Epidermal melanocyte (primary cell): ENCODE results near the gene RPL19.

ENCODE experiments used
- DNase-seq: peaks from one replicate; pipeline ENCODE4 v3.0.0; 2011; ENCODE audit warnings: low spot score; ENCODE audit not compliant: insufficient read length

Gene RPL19

DNA sequence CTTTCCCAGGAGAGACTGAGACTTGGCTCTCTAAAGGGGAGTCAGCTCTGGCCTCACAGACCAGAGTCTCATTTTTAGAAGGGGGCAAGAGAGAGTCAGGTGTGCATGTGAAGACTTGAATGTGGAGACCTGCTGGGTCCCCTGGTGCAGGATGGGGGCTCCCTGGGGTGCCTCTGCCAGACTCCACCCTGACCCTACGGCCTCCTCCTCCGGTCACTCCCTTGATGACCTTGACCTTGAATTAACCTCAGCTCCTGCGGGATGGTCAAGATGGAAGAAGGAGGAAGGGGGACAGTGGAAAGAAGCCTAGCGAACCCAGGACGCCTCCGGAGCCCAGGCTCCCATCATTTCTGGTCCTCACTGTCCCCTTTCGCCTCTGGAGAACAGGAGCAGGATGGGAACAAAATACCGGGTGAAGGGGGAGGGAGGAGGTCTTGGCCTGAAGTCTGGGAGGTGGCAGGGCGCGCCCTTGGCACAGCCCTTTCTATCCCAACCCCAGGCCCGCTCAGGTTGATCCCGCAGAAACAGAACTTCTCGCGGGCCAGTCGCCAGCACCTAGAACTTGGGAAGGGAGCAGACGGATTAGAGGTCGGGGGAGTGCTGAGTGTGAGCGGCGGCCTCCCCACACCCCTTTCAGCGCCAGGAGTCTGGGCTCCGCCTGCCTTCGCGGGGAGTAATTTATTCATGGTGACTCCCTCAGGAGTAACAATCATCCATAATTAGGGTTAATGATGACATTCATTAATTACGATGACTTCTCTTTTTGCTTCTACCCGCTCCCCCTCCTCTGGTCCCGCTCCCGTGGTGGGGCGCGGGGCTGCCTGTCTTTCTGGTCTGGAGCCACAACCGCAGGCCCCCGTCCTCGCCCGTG, 24.1 kb downstream of the RPL19 start:
- no peak for DNase-seq

DNA sequence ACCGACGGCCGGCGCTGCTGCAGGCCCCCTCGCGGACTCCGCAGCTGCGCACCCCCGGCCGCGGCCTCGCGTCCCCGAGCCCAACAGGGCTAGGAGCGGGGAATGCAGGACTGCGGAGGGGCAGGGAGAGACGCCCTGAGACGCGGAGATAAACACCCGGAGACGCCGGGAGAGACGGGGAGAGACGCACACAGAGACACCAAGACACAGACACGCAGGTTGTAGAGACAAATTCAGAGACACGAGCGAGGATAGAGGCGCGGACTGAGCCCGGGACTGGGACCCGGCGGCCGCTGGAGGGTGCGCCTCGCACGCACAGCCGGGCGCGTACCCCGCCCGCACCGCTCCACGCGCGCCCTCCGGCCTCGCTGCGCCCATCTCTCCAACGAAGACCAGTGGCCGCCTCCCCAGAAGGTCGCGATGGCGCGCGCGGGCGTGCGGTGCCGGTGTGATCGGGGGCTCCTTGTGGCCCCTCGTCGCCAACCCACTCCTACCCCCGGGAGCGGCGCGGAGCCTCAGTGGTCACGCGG, 24.8 kb downstream of the RPL19 start:
- no peak for DNase-seq

DNA sequence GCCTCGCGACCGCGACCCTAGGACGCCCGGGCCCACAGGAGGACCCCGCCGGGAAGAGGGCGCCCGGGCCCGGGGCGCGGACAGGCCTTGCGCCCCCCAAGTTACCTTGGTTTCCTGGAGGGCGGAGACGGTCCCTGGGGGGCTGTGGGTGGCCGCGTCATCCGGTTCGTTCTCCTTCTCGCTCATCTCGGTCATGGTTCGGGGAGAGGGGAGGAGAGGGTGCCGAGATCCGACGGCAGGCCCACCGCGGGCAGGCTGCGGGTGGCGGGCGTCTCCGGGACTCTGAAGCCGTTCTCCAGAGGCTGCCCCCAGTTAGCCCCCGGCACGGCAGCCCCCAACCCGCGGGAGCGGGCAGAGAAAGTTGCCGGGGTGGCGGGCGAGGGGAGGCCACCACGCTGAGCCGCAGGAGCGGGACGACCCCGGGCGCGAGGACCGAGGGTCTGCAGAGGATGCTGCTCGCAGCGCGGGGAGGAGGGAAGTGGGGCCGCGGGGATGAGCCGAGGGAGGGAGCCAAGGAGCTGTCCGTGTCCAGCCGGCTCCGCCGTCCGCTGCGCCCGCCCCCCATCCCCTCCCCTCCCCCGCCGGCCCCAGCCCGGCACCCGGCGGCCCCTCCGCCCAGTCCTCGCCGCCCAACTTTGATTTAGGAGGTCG, 25.4 kb downstream of the RPL19 start, which contains the start of gene STAC2:
Gene STAC2, minus strand, starts transcription at position 638 of the 651 bp plus-strand sequence. Its CDS starts 443 bp downstream, at position 195.
- no peak for DNase-seq

DNA sequence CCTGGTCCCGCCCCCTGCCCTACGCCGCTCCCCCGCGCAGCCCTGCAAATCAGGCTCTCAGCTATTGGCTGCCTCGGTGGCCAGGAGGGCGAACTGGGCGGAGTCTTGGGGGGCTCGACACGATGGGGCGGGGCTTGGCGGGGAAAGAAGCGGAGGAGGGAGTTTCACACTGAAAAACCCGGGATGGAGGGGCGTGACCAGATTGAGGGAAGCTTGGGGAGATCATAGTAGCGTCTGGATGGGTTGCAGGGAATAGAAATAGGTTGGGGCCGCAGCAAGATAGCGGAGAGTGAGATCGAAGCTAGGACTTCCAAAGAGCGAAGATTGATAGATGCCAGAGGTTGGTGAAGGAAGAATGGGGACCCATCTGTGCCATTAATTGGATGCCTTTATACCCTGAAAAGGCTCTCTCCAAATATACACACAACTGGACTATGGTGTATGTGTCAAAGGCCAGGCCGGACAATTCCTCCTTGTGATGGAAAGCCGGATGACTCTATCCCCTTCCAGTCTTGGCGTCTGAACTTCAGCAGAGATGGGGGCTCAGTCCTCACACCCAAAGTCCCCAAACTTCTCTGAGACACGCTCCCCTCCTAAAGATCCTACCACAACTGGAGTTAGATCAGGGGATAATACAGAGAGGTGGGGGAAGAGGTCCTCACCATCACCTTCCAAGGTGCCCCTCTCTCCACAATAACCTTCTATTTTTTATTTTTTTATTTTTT, 26.0 kb downstream of the RPL19 start:
- DNase-seq, result peak; percentile 89

DNA sequence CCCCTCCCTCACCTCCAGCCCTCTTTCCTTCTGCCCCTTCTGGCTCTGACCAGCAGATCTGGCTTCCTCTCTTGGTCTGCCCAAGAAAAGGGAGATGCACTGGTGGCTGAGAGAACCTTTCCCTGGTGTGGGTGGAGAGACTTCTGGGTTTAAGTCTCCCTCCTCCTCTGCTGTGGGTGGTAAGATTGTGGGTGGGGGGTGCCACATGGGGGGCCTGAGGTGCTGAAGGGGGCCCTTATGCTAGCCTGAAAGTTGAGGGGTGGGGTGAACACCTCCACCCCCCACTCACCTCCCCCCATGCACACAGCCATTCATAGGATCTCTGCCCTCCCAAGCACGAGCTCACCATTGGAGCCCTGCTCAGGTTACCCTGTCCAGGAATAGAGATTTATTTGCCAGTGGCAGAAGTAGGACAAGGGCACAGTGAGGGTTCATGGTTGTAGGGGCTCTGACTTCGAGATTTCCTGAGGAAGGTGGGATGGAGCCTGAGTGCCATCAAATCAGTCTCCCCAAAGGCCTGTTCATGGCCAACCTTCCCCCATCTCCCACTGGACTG, 27.4 kb downstream of the RPL19 start:
- DNase-seq, result no peak

DNA sequence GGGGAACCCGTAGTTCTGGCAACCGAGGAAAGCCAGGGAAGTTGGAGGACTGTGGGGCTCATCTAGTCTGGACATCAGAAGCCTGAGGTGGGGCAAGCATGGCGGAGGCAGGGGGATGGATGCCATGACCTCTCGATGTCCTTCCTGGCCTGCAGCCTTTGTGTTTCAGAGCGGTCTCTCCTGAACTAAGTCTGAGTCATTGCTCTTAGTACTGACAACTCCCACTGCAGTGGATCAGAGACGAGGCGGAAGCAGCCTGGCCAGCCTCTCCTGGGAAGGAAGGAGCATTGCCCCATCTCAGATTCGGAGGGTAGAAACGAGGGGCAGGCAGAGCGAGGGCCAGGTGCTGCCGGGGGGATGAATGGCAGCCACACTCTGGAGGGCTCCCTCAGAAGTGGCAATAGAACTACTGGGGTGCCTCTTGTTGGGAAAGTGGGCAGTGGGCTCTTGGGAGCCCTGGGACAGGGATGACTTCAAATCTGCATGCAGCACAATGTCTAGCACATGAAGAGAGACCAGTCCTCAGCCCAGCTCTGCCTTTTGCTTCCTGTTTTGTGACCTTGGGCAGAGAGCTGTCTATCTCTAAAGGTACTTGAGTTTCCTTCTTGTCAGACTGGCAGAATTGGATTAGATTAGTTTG, 29.3 kb downstream of the RPL19 start:
- DNase-seq, result no peak

DNA sequence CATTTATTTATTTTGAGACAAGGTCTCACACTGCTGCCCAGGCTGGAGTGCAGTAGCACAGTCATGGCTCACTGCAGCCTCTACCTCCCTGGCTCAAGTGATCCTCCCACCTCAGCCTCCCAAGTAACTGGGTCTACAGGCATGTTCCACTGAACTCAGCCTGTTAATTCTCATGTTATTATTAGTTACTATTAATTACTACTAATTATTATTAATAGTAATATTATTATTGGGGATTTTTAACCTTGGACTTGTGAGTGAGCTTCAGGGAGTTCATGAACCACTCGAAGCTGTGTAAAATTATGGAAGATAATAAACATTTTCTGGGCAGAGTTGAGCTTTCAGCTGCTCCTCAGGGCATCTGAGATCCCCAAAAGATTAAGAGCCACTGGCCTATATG, 30.3 kb downstream of the RPL19 start:
- DNase-seq, result no peak

DNA sequence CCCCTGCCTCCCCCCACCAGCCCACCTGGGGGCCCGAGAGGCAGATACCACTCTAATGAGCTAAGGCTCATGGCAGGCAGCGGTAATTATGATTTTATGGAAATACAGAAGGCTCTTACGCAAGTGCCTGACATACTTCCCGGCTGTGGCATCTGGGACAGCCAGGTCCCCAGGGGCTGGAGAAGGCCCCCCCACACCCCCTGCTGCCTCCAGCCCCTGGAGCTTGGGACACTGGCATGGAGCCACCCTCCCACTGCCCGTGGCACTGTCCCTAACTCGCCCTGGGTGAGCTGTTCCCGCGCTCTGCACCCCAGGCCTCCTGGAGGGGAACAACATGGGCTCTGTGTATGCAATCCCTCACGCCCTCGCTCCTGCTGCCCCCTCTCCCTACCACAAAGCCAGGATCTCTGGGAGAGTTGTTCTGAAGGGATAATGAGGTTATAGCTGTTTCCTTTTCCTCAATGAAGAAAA, 31.0 kb downstream of the RPL19 start:
- no peak for DNase-seq

DNA sequence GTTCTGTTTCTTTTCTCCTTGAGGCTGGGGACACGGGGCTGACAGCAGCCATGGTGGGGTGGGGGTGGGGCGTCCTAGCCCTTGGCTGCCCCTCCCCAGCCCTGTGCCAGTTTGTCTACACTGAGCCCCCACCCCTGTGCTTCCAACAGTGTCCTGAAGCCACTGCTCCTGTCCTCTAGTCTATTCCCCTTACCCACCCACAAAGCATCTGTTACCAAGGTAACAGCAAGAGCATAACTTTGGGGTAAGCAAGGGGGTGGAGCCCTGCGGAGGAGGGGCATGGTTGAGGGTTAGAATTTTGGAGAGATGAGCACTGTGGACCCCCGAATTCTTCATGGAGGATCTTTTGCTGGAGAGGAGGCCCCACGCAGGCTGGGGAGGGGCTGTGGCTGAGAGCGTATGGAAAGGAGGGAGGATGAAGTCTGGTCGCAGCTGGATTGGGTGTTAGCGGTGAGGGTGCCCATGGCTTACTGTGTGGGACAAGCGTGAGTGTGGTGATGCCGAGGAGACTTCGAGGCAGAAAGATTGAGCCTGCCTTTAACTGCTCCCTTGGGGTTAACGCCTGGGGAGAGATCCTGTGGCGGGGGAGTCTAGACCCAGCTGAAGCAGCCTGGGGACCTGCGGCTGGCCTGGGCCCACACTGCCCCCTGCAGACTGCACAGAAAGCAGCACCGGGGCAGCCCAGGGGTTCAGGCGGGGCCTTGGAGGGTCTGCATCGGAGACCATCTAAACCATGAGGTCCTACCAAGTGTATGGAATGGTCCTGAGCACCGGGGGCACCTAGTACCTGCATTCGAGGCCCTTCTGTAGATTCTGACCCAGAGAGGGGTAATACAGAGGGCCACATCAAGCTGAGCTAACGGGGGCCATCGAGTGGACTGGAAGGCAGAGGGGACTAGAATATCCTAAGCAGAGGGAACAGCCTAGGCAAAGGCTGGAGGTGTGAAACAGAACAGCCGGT, 31.8 kb downstream of the RPL19 start:
- DNase-seq, result peak; percentile 76

DNA sequence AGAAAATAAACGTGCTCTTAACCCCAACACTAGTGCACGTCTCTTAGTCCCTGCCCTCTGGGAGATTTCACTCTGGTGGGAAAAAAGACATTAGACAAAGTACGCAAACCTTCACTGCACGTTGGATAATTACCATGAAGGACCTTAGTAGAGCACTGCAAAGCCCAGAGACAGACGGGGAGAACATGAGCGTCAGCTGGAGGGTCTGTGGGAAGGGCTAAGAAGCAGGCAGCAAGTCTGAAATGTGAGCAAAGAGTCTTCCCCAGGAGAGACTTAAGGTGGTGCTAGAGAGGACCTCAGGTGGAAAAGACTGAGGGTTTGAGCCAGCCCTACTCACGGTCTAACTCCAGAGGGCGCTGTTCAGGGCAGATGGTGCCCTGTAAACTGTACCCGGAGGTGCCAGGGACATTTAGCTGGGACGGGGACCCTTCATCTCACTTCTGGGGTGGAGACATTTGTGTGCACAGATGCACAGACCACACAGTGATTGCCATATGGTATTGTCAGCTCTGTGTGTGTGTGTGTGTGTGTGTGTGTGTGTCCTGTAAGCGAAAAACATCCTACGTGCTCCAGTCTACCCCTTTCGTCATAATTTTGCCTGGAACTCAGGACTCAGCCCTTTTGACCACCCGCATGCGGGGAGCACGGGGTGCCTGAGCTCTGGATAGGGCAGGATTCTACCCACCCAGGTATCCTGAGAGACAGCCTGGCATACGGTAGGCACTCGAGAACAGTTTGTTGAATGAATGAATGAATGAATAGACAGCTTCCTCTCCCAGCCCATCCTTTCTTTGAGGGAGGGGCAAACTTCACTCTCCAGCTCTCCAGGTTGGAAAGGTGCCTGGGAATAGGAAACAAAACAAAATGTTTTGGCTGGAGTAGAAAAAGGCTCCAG, 35.7 kb downstream of the RPL19 start:
- DNase-seq, result no peak

DNA sequence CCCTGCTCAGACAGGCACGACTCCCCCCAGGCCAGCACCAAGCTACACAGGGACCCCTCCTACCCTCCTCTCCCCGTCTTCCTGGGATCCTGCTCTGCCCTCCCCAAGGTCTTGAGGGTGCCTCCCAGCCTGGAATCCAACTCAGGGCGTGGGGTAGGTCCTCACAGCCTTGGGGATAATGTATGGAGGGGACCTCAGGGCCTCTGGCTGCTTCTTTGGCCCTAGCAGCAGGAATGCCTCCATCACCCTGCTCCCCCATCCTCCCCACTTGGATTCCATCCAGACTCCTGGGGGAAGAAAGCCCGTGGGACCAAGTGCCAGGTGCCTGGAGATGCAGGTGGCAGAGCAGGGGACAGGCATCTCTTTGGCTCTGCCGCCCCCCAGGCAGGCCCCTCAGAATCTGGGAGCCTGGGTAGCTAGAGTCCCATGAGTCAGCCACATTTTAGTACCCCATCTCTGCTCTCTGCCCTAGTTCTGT, 36.4 kb downstream of the RPL19 start:
- no peak for DNase-seq

DNA sequence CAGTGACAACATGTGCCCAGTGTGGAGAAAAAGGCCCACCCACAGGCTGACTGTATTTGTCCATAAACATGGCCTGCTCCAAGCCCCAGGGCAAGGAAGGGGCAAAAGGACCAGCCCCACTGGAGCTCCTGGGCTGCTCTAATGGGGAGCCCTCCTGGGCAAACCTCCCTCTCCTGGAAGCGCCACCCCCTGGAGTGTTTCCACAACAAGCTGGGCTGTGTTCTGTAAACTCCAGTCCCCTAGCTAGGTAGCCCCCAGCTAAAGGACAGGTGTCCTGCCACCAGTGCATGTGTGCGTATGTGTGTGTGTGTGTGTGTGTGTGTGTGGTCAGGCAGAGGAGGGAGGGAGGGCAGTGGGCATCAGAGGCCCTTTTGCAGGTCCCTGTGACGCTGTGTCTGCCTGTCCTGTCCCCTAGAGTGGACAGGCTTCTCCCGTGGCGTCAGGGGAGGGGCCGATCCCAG, 36.9 kb downstream of the RPL19 start:
- no peak for DNase-seq

DNA sequence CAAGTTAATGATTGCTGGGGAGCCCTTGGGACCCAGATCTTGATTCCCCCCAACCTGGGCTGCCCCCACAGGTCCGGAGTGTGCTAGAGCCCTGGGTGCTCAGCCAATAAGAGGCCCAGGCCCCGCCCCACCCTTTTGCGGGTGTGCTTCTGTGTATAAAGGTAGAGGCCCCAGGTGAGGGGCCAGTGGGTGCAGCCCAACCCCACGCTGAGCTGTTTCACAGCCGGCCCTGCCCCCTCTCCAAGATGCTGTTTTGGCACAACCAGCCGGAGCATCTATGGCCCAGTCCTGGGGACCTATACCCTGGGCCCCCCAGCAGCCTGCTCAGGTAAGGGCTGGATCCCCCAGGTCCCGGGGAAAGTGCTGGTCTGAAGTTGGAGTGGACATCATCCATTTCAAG, 37.5 kb downstream of the RPL19 start:
- no peak for DNase-seq

DNA sequence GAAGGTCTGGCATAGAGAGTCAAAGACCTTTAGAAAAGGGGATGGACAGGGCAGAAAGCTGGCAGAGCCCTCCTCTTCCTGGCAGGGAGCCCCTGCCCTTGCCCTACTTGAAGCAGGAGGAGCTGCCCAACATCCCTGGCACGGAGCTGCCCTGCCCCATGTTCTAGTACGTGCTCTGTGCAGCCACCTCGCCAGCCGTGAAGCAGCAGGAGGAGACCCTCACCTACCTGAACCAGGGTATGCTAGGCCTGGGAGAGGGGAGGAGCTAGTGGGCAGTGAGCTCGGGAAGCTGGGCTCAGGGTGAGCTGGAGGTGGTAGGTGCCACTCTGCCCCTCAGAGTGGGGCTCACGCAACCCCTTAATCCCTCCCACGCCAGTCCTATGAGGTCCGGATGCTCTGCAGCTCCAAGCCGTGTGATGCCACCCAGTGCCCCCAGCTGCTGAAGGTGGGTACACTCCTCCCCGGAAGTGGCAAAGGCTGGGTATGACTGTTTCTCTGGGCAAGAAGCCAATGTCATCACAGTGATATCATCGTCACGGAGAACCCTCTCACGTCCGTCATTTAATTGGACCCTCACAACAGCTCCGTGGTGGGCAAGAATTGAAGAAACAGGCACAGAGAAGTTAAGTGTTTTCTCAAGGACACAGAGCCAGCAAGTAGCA, 38.4 kb downstream of the RPL19 start:
- peak; percentile 18 for DNase-seq

DNA sequence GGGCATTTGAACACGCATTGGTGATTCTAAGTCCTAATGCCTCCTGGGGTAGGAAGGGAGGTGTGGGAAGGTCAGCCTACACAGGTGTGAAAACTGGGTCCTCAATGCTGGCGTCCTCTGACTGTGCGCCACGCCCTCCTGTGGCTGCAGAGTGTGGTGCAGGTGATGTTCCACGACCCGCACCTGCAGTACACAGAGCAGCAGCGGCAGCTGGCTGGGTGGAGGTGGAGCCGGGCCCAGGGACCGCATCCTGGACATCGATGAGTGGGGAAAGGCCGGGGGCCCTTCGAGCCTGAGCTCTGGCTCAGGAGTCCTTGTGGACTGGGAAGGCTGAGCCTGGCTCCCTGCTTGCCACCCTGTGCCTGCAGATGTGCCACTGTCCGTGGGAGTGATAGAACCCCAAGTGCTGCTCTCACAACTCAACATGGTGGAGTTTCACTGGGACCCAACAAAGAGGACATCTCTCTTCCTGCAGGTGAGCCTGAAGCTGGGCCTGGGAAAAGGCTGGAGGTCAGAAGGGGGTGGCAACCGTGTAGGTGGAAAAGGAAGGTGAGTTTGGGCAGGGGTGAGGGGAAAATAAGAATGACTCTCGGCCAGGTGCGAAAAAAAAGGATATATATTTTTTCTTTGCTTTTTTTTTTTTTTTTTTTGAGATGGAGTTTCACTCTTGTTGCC, 39.7 kb downstream of the RPL19 start:
- peak; percentile 12 for DNase-seq

DNA sequence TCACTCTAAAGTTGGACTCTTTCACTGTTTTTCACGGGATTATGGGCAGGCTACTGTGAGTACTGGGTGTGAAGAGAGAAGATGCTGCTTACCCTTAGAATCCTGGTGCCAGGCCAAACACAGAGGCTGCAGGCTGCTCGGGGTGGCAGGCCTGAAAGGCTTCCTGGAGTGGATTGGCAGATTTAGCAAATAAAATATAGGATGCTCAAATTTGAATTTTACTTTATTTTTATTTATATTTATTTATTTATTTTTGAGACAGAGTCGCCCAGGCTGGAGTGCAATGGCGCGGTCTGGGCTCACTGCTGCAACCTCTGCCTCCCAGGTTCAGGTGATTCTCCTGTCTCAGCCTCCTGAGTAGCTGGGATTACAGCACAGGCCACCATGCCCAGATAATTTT, 40.5 kb downstream of the RPL19 start:
- peak; percentile 10 for DNase-seq

DNA sequence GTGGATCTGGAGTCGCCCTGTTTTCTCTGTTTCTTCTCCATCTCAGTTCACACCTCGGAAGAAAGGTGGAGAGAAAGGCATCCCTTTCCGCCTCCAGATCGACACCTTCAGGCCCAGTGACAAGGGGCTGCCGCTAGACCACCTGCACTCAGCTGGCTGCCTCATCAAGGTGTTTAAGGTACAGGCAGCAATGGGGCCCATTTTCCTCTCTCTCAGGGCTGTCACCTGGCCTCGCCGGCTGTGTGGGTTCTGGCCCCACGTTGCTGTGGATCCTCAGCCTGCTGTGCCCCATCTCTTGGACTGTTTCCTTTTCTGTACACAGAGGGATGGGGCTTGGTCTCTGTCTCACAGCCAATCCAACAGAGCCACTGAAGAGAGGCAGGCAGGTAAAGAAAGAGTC, 43.1 kb downstream of the RPL19 start:
- DNase-seq, result no peak
